HG03280 (cell line): ENCODE measurements around the gene PTCHD1.

Source experiments
- ATAC-seq: cut with Tn5 transposase; IDR thresholded peaks from one replicate; pipeline ENCODE4 v1.9.1; 2021; ENCODE audit warnings: mild to moderate bottlenecking, moderate library complexity; ENCODE audit not compliant: unreplicated experiment

PTCHD1 gene

DNA sequence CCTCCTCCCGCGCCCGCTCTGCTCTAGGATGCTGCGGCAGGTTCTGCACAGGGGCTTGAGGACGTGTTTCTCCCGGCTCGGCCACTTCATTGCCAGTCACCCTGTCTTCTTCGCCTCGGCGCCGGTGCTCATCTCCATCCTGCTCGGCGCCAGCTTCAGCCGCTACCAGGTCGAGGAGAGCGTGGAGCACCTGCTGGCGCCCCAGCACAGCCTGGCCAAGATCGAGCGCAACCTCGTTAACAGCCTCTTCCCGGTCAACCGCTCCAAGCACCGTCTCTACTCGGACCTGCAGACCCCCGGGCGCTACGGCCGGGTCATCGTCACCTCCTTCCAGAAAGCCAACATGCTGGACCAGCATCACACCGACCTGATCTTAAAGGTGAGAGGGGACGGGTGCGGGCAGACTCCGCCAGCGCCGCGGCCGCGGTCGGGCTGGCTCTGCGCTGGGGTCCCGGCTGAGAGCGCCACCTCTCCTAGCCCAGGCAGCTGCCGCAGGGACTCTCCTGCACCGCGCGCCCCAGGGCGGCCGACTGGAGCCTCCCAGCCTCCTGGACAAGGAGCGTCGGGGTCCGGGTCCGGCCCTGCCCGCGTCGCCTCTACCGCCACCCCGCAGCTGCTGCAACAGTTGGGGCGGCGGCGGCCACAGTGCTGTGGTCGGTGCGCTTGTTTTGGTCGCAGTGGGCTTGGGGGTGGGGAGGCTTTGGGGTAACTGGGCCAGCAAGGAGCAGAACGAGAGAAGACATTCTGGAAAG is at the start of gene PTCHD1:
TSS of gene PTCHD1 (plus strand) at position 2 of the 752 bp plus-strand sequence. CDS start at position 29, 27 bp downstream.
- ATAC-seq = no peak

- ATAC-seq = no peak
These were observed 47.9 kb upstream of the PTCHD1 start for GRCh38 chrX:23286731-23287130.

GRCh38 chrX:23287191-23287725 is 47.4 kb upstream of the PTCHD1 start:
- no peak for ATAC-seq

- ATAC-seq = no peak
These were observed 42.2 kb upstream of the PTCHD1 start for GRCh38 chrX:23292354-23292987.

DNA sequence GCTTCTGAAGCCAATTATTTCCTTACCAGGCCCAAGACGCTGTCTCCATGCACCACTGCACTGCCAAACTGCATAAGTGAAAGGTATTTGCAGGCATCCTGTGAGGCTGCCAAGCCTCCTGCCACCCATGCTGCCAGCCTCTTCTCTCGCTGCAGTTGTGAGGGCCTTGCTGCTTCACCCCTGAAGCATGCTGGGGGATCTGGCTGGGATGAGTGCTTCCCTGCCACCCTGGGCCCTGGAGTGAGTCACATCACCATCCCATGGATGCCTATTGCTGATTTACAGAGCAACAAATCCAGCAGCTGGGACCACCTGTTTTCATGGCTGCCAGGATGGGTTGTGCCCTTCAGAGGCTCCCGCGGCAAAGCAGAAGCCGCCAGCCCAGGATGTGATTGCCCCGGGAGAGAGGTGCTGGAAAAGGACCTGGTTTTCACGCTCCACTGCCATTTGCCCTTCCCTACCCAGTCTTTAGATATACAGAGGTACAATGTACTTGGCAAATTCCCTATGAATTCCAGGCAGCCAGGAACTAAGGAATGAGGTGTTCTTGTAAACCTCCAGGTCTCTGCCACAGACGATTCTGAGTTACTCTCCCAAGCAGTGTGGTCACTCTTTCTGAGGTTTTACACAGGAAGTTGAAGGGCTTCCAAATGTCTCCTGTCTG is 41.5 kb upstream of the PTCHD1 start:
- no peak for ATAC-seq

DNA sequence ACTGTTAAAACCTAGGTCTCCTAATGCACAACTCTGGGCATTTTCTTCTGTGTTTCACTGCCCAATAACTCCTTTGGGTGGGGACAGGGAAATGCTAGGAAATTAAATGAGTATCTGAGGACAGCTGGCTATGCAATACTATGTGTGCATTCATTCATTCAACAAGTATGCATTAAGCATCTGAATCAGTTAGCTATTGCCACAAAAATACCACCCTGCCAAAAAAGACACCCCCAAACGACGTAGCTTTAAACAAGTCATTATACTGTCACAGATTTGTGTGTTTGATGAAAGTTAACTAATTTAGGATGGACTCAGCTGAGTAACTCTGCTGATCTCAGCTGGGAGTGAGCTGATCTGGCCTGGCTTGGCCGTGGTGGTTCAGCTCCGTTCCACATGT is 29.8 kb upstream of the PTCHD1 start:
- no peak for ATAC-seq

DNA sequence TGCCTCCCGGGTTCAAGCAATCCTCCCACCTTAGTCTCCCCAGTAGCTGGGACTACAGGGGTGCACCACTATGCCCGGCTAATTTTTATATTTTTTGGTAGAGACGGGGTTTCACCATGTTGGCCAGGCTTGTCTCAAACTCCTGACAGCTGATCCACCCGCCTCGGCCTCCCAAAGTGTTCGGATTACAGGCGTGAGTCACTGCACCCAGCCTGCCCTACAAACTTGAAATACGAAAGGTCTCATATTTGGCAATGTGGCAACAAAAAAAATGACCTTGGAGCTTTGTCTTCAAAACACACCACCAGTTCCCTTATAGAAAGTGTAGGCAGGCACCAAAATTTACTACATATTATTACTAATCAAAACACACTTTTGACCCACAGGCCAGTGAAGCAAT is 22.9 kb upstream of the PTCHD1 start:
- no peak for ATAC-seq

- ATAC-seq = no peak
These were observed 22.5 kb upstream of the PTCHD1 start for GRCh38 chrX:23312136-23312535.

DNA sequence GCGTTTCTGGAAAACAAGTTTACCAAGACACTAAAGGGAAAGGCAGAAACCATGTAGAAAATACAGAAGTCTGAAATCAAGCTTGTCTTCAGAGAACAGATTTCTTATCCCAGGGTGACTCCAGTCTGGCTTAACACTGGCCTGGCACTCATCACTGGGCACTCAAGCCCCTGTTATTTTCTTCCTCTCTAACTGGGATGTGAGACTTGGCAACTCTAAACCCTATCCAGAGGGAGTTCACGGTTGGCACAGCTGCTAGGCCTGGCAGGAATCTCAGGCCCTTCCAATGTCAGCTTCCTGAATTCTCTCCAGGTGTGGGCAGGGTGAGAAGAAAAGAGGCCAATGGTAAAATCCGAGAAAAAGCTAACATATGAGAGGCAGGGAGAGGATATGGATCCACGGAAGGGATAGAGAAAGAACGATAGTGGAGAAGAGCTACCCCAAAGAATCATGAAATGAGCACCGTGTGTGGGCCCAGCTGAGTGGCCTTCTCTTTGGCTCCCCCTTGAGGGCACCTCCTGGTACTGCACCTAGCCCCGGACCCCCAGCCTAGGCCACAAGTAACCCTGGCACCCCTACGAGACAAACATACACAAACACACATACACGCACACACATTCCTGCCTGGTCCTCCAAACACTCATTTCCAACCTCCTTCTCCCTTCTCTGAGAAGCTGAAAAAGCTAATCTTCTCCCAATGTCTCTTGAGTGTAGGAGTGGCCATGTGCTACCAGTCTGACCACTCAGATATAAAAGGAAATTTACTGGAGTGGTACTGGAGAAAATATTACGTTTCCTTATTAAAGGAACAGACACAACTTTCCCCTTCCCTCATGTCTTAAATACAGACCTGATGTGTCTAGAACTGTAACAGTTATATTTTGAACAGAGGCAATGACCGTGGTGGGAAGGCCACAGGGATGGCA is 16.6 kb upstream of the PTCHD1 start:
- peak; percentile 85 for ATAC-seq

GRCh38 chrX:23327104-23327503 is 7.5 kb upstream of the PTCHD1 start:
- ATAC-seq = no peak

DNA sequence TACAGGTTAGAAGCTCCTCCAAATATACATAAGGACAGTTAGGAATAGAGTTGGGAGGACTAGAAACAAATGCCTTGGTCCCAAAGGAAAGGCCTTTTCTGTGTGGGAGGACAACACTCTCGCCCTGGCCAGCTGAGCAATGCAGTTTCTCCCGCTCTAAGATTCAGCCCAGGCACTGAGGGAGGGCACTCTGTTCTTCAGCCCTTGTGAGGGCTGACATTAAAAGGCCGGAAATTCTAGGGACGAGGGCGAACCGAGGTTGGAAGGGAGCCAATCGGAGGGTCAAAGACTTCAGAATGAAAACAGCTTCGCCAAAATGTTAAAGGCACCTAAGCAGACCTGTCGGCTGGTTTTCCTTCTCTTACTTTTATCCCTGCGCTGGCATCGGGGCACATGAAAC is 2.9 kb upstream of the PTCHD1 start:
- no peak for ATAC-seq

DNA sequence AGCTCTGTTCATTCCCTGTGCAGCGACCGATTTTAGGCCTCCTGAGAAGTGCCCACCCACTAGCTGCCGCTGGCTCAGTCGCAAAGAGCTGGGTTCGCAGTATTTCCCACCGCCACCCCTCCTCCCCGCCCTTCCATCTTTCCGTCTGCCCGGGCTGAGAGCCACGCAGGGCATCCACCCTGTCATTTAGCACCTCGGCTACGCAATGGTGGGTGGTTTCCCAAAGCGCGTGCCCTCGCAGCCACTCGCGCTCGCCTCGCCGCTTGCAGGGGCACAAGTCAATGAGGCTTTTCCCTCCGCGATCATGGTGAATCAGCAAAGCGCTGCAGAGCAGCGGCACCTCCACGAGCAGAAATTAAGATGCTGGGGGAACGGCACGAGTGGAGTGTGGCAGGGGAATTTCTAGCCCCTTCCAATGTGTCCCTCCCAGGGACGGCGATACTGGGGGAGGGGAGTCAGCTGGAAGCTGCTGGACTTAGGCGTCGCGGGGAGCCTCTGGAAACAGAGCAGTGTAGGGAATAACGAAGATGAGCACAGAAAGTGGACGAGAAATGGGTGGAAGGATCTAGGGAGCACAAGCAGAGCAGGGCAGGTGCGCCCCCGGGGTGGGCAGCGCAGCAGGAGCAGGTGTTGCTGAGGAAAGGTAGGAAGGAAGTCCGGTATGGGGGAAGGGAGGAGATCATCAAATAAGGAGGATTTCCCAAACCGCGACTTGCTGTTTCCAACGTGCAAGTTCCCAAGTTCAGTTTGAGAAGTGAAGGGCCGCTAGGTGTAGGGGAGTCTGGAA is 2.4 kb upstream of the PTCHD1 start:
- no peak for ATAC-seq

DNA sequence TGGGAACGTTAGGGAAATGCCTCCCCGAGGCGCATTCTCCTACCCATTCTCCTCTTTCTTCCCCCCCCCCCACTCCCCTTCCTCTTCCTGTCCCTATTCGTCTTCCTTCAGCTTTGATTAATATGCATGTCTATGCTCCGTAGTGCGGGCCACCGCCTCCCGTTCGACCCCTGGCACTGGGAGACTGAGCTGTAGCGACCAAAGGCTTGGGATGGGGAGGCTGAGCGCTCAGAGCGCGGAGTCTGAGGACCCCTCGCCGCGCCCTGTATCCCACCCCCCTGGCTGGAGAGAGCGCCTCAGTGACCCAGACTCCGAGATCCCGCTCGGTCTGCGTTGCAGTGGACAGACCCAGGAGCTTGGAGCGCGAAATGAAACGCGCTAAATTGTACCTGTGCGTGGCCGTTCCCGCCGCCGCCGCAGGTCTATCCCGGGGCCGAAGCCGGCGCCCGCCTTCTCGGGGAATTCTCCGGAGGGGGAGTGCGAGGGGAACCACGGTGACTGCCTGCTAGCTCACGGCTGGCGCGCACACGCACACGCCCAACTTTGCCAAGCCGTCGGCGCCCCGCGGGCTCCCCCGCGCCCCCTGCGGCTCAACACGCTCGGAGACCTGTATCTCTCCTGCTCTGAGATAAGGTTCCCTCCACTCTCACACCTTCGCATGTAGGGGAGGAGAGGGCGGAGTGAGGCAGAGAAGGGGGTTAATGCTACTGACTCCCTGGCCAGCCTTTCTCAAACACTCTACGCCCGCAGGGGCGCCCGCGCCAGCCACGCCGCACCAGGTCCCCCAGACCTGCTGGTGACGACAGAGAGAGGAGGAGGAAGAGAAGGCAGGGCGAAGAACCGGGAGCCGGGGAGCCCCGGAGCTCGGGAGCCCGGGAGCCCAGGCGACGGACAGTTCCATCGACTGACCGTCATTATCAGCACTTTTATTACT is 1.5 kb upstream of the PTCHD1 start:
- no peak for ATAC-seq

GRCh38 chrX:23333842-23334520 is 668 bp upstream of the PTCHD1 start:
- no peak for ATAC-seq

GRCh38 chrX:23334521-23334847 is 165 bp upstream of the PTCHD1 start:
- ATAC-seq = no peak

- ATAC-seq = no peak
These were observed 3.7 kb downstream of the PTCHD1 start for GRCh38 chrX:23338334-23338733.

DNA sequence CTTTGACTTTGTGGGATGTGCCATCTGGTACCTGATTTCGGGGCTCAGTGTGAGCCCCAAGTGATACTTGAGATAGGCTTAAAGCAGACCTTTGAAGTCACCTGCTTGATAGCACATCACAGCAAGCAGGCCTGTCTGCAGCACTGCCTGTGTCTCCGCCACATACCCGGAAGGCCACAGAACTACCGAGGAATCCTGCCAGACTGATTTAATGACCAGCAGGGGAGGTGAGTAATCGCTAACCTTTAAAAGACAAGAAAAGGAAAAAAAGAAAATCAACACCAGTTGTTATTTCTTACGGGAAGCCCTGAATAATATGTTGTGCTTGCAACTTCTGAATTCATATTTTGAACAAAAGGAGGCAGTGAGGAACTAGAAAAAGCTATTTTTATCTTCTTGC is 6.8 kb downstream of the PTCHD1 start:
- no peak for ATAC-seq

GRCh38 chrX:23344238-23344903 is 9.7 kb downstream of the PTCHD1 start:
- no peak for ATAC-seq
